Caco-2 (cell line): ENCODE results near the gene PRRX2. TPM values are rescaled to one million over a fixed set of nuclear protein-coding genes. Genes with fewer than 3 reads are reported as not detected.

Experiments used
- BruUV-seq: library from RNA; stranded (reverse); fragments of 400-500 nt; replicated peaks from 2 replicates; lab custom pipeline; 2021; lab: Mats Ljungman, UMichigan
- CTCF ChIA-PET: fragments of 300-600 bp; sonication (Branson Sonifier 250); formaldehyde crosslinking; loops from one replicate; lab custom pipeline; 2022; ENCODE audit warnings: antibody characterized with exemption; lab: Charles Lee
- POLR2A ChIA-PET: fragments of 300-600 bp; sonication (Branson Sonifier 250); formaldehyde crosslinking; loops from one replicate; lab custom pipeline; 2022; ENCODE audit warnings: antibody characterized with exemption; lab: Charles Lee
- DNase-seq, 2 experiments: peaks; one replicate each; pipeline versions ENCODE4 v3.0.0 to v3.0.0-alpha.2; 2020 to 2022
- H3K27me3 ChIP-seq: replicated peaks from 2 replicates; pipeline ENCODE4 v1.6.0; 2011; ENCODE audit warnings: low read length; ENCODE audit not compliant: control insufficient read depth, insufficient read depth
- H3K36me3 ChIP-seq: 2 replicates; pipeline ENCODE4 v1.5.1; 2011; ENCODE audit warnings: low read length; ENCODE audit not compliant: control insufficient read depth, insufficient read depth
- H3K4me1 ChIP-seq: fragments of 250-450 bp; sonication (Bioruptor Pico); 2 replicates; pipeline ENCODE4 v1.5.1; 2020; ENCODE audit warnings: mild to moderate bottlenecking
- H3K4me3 ChIP-seq: 2 replicates; pipeline ENCODE4 v1.5.1; 2011; ENCODE audit warnings: low read depth, mild to moderate bottlenecking, control low read depth, low read length
- H3K9me3 ChIP-seq: fragments of 250-450 bp; sonication (Bioruptor Pico); 2 replicates; pipeline ENCODE4 v1.5.1; 2020; ENCODE audit warnings: mild to moderate bottlenecking, moderate library complexity
- H3K27ac Mint-ChIP-seq: one replicate; pipeline ENCODE4 v1.8.0; 2022; ENCODE audit warnings: mixed read lengths; ENCODE audit not compliant: unreplicated experiment
- H3K27me3 Mint-ChIP-seq: one replicate; pipeline ENCODE4 v1.8.0; 2022; ENCODE audit warnings: mixed read lengths; ENCODE audit not compliant: insufficient read depth, unreplicated experiment
- H3K36me3 Mint-ChIP-seq: one replicate; pipeline ENCODE4 v1.8.0; 2022; ENCODE audit warnings: mild to moderate bottlenecking, mixed read lengths; ENCODE audit not compliant: insufficient read depth, unreplicated experiment
- H3K4me1 Mint-ChIP-seq: one replicate; pipeline ENCODE4 v1.8.0; 2022; ENCODE audit warnings: low read depth, mixed read lengths; ENCODE audit not compliant: unreplicated experiment
- H3K4me3 Mint-ChIP-seq: one replicate; pipeline ENCODE4 v1.8.0; 2022; ENCODE audit warnings: mild to moderate bottlenecking, moderate library complexity, mixed read lengths; ENCODE audit not compliant: unreplicated experiment
- H3K9me3 Mint-ChIP-seq: one replicate; pipeline ENCODE4 v1.8.0; 2022; ENCODE audit warnings: mixed read lengths; ENCODE audit not compliant: unreplicated experiment
- CTCF ChIP-seq, 2 experiments: fragments of 200-600 bp in 1 of 2; IDR thresholded peaks; 1 replicate in 1 of 2; 2 replicates in 1 of 2; pipeline versions ENCODE4 v1.5.1 to v1.8.0; 2011 to 2022; ENCODE audit warnings: antibody characterized with exemption in 1 of 2, control low read depth in 1 of 2, inconsistent platforms in 1 of 2, low read depth in 1 of 2, low read length in 1 of 2, mild to moderate bottlenecking in 1 of 2, moderate library complexity in 1 of 2; ENCODE audit not compliant: insufficient read depth in 1 of 2, severe bottlenecking in 1 of 2, unreplicated experiment in 1 of 2
- intact Hi-C: fragments of 100-400 bp; cut with micrococcal nuclease; formaldehyde crosslinking; loops from one replicate; pipeline ENCODE4 v1.10.0; 2022; ENCODE audit not compliant: unreplicated experiment
- total RNA-seq: library from RNA; stranded (reverse); gene quantifications from 2 replicates; pipeline ENCODE4 v1.2.3, GENCODE V29; 2022

Gene PRRX2
- total RNA-seq, 1 experiment from 2014 or later, result not detected

- Histone ChIP-seq H3K27me3 (no peaks in the 10 kb centered on the region), H3K9me3 (no peaks in the 10 kb centered on the region), H3K4me3 (no peak overlapping the region), H3K36me3 (peaks cover 3% of the 10 kb centered on the region), H3K4me1 (peaks cover 5% of the 10 kb centered on the region; the same call in 1 of the 2 replicates)
- DNase-seq, result no peak
- Mint-ChIP-seq H3K4me3 (no peak overlapping the region), H3K36me3 (peaks cover 73% of the 10 kb centered on the region), H3K4me1 (peaks cover 5% of the 10 kb centered on the region), H3K27me3 (no peaks in the 10 kb centered on the region), H3K9me3 (no peaks in the 10 kb centered on the region), H3K27ac (no peak overlapping the region)
- no TSS peak for BruUV-seq
- intact Hi-C loops, result no loop called here
- CTCF ChIA-PET, result interaction anchor here (1.2 kb wide), 1 partner anchor 9 kb away, joined by 4 read pairs; no protein-coding TSS in a partner anchor
- POLR2A ChIA-PET, result no interaction called here
- TF ChIP-seq CTCF (IDR thresholded peaks at IDR 0.05; ENCODE audit: insufficient read depth in 1 of 2, low read depth in 1 of 2, low read length in 1 of 2, severe bottlenecking in 1 of 2, unreplicated experiment in 1 of 2), result no peak
Measured at GRCh38 chr9:129630967-129631673, 34.3 kb upstream of the PRRX2 start.

DNA sequence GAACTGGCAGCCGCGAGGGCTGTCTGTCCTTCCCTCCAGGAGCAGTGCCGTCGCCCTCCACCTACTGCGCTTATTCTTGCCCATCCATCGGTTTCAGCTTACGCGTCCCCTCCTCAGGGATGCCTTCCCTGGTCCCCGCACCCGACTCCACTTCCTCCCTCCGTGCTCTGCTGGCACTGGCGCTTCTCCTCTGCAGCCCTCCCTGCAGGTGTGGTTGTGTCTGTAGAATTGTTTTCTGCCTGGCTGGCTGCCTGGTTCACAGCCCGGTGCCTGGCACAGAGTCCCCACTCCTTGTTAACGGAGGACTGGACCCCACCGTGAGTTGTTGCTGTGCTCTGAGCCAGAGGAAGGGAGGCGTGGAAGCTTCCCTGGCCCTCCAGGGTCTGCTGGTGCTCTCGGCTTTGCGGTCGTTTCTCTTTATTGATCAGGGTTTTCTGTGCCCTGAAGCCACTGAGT is 33.7 kb upstream of the PRRX2 start:
- Histone ChIP-seq H3K4me1 (peaks cover 5% of the 10 kb centered on the region; the same call in 1 of the 2 replicates), H3K9me3 (no peaks in the 10 kb centered on the region), H3K27me3 (no peaks in the 10 kb centered on the region), H3K36me3 (peaks cover 3% of the 10 kb centered on the region), H3K4me3 (no peak overlapping the region)
- Mint-ChIP-seq H3K36me3 (peaks cover 73% of the 10 kb centered on the region), H3K4me3 (no peak overlapping the region), H3K27ac (no peak overlapping the region), H3K27me3 (no peaks in the 10 kb centered on the region), H3K4me1 (peaks cover 5% of the 10 kb centered on the region), H3K9me3 (no peaks in the 10 kb centered on the region)
- no peak for TF ChIP-seq CTCF (IDR thresholded peaks at IDR 0.05; ENCODE audit: insufficient read depth in 1 of 2, low read depth in 1 of 2, low read length in 1 of 2, severe bottlenecking in 1 of 2, unreplicated experiment in 1 of 2)
- ChIA-PET CTCF (no interaction called here), POLR2A (no interaction called here)
- intact Hi-C loops, result no loop called here
- BruUV-seq, result no TSS peak
- DNase-seq, result no peak

DNA sequence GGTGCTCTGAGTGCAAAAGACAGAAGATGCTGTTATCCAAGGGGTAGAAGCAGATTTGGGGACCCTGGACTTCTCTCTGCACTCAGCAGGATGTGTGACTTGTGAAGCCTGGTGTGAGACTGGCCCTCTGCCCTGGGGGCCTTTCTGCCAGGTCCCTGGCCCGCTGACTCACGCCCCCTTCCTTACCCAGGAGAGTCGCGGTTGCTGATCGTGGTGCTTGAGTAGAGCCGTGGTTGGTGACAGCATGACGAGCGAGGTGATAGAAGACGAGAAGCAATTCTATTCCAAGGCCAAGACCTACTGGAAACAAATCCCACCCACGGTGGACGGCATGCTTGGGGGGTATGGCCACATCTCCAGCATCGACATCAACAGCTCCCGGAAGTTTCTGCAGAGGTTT is 33.0 kb upstream of the PRRX2 start:
- Histone ChIP-seq H3K4me1 (peaks cover 2% of the 10 kb centered on the region; the same call in 1 of the 2 replicates), H3K4me3 (no peak overlapping the region), H3K9me3 (no peaks in the 10 kb centered on the region), H3K27me3 (no peaks in the 10 kb centered on the region), H3K36me3 (peaks cover 3% of the 10 kb centered on the region)
- Mint-ChIP-seq H3K36me3 (peaks cover 67% of the 10 kb centered on the region), H3K4me3 (no peak overlapping the region), H3K9me3 (no peaks in the 10 kb centered on the region), H3K27ac (no peak overlapping the region), H3K27me3 (no peaks in the 10 kb centered on the region), H3K4me1 (peaks cover 5% of the 10 kb centered on the region)
- intact Hi-C loops, result no loop called here
- DNase-seq, result no peak
- TF ChIP-seq CTCF (IDR thresholded peaks at IDR 0.05; ENCODE audit: insufficient read depth in 1 of 2, low read depth in 1 of 2, low read length in 1 of 2, severe bottlenecking in 1 of 2, unreplicated experiment in 1 of 2), result no peak
- POLR2A ChIA-PET, result no interaction called here
- BruUV-seq, result no TSS peak
- CTCF ChIA-PET, result no interaction called here
